OCI-LY7 (cell line): ENCODE data around the gene EPB41L4A.

Experiments used
- CTCF ChIP-seq: fragments of 200-600 bp; sonication (generic); conservative IDR thresholded peaks from 2 replicates; pipeline ENCODE4 v1.5.1; 2014; ENCODE audit warnings: mild to moderate bottlenecking, antibody characterized with exemption, low read length, moderate library complexity, mixed read lengths
- EZH2phosphoT487 ChIP-seq: fragments of 200-600 bp; sonication (generic); IDR thresholded peaks from 2 replicates; pipeline ENCODE4 v1.6.1; 2018; ENCODE audit warnings: low read depth, borderline replicate concordance, mild to moderate bottlenecking, mixed run types, antibody characterized with exemption, low read length, moderate library complexity, mixed read lengths

GRCh38 chr5:112344540-112344939 lies 74.5 kb downstream of the EPB41L4A start:
- no peak for TF ChIP-seq CTCF
- no peak for TF ChIP-seq EZH2phosphoT487
